Measurements from ENCODE around the gene THAP8. TPM values are rescaled to one million over a fixed set of nuclear protein-coding genes. Genes with fewer than 3 reads are reported as not detected.

Gene THAP8
- total RNA-seq, 1 donor from 2014 or later, result 6.0 TPM

- TF ChIP-seq CTCF (IDR thresholded peaks at IDR 0.05; ENCODE audit: insufficient read depth, low read depth, low read length), result no peak
- TF ChIP-seq EZH2 (IDR thresholded peaks at IDR 0.05; ENCODE audit: insufficient read depth, low read length), result no peak
- no peaks in the 10 kb centered on the region for H3K4me1 Mint-ChIP-seq (ENCODE audit: low read depth, unreplicated experiment)
- no peak overlapping the region for H3K27ac Mint-ChIP-seq (ENCODE audit: unreplicated experiment)
- H3K36me3 Mint-ChIP-seq (ENCODE audit: low read depth, unreplicated experiment), result peaks cover 4% of the 10 kb centered on the region
- FAIRE-seq (no peak), DNase-seq (ENCODE audit: low read depth) (no peak)
- H3K27me3 Mint-ChIP-seq (ENCODE audit: low read depth, unreplicated experiment), result no peaks in the 10 kb centered on the region
- no peaks in the 10 kb centered on the region for H3K9me3 ChIP-seq (ENCODE audit: insufficient read depth, low read depth, low read length)
- H3K4me3 ChIP-seq (ENCODE audit: insufficient read depth, low read depth, low read length), result no peak overlapping the region
- no peak overlapping the region for H3K27ac ChIP-seq (ENCODE audit: low read depth, low read length)
- no peaks in the 10 kb centered on the region for H3K36me3 ChIP-seq (ENCODE audit: insufficient read depth, low read length)
- H3K4me2 ChIP-seq (ENCODE audit: low read length), result no peak overlapping the region
- no peak overlapping the region for H2AFZ ChIP-seq (ENCODE audit: low read depth, low read length)
- no peaks in the 10 kb centered on the region for H3K9me3 Mint-ChIP-seq (ENCODE audit: unreplicated experiment)
- no peak overlapping the region for H3K9ac ChIP-seq (ENCODE audit: low read length)
- H4K20me1 ChIP-seq (ENCODE audit: insufficient read depth, low read length), result no peaks in the 10 kb centered on the region
- H3K79me2 ChIP-seq (ENCODE audit: insufficient read depth, low read length), result peaks cover 16% of the 10 kb centered on the region
- peaks cover 3% of the 10 kb centered on the region for H3K4me1 ChIP-seq (ENCODE audit: insufficient read depth, low read length)
- no peaks in the 10 kb centered on the region for H3K27me3 ChIP-seq (ENCODE audit: insufficient read depth, low read length)
- H3K4me3 Mint-ChIP-seq (ENCODE audit: unreplicated experiment), result peak overlapping the region; percentile 50
Measured at GRCh38 chr19:36051637-36052036, 2.4 kb downstream of the THAP8 start.

- FAIRE-seq, result no peak
- H3K4me1 Mint-ChIP-seq (ENCODE audit: low read depth, unreplicated experiment), result no peaks in the 10 kb centered on the region
Measured at GRCh38 chr19:36051236-36051635, 2.8 kb downstream of the THAP8 start.

More at GRCh38 chr19:36051236-36051635, 2.8 kb downstream of the THAP8 start:
- H3K27ac Mint-ChIP-seq (ENCODE audit: unreplicated experiment), result no peak overlapping the region
- no peak overlapping the region for H3K4me2 ChIP-seq (ENCODE audit: low read length)
- no peak overlapping the region for H3K27ac ChIP-seq (ENCODE audit: low read depth, low read length)
- TF ChIP-seq CTCF (IDR thresholded peaks at IDR 0.05; ENCODE audit: insufficient read depth, low read depth, low read length) (no peak), EZH2 (IDR thresholded peaks at IDR 0.05; ENCODE audit: insufficient read depth, low read length) (no peak)
- H3K36me3 ChIP-seq (ENCODE audit: insufficient read depth, low read length), result no peaks in the 10 kb centered on the region
- H3K36me3 Mint-ChIP-seq (ENCODE audit: low read depth, unreplicated experiment), result peaks cover 5% of the 10 kb centered on the region
- H3K9ac ChIP-seq (ENCODE audit: low read length), result no peak overlapping the region
- DNase-seq (ENCODE audit: low read depth), result no peak
- H3K4me1 ChIP-seq (ENCODE audit: insufficient read depth, low read length), result peaks cover 3% of the 10 kb centered on the region
- no peaks in the 10 kb centered on the region for H3K9me3 ChIP-seq (ENCODE audit: insufficient read depth, low read depth, low read length)
- no peaks in the 10 kb centered on the region for H4K20me1 ChIP-seq (ENCODE audit: insufficient read depth, low read length)
- no peaks in the 10 kb centered on the region for H3K27me3 ChIP-seq (ENCODE audit: insufficient read depth, low read length)
- H3K4me3 ChIP-seq (ENCODE audit: insufficient read depth, low read depth, low read length), result no peak overlapping the region
- H3K79me2 ChIP-seq (ENCODE audit: insufficient read depth, low read length), result peaks cover 12% of the 10 kb centered on the region
- no peaks in the 10 kb centered on the region for H3K27me3 Mint-ChIP-seq (ENCODE audit: low read depth, unreplicated experiment)
- no peak overlapping the region for H3K4me3 Mint-ChIP-seq (ENCODE audit: unreplicated experiment)
- no peaks in the 10 kb centered on the region for H3K9me3 Mint-ChIP-seq (ENCODE audit: unreplicated experiment)
- no peak overlapping the region for H2AFZ ChIP-seq (ENCODE audit: low read depth, low read length)

Measured in astrocyte (in vitro differentiated cells and primary cell).